Activated CD8-positive, alpha-beta T cell treated with anti-CD3 and anti-CD28 coated beads for 36 hours (primary cell): ENCODE results near the gene DLGAP1. TPM values are rescaled to one million over a fixed set of nuclear protein-coding genes. Genes with fewer than 3 reads are reported as not detected.

Experiments
- ATAC-seq: fragments of 200-7000 bp; cut with Tn5 transposase; one replicate; pipeline ENCODE4 v1.10.0; 2021; ENCODE audit warnings: mild to moderate bottlenecking, moderate library complexity
- CTCF ChIA-PET: fragments of 350-600 bp; sonication (Branson Sonifier 250); formaldehyde crosslinking; loops from one replicate; lab custom pipeline; 2021; ENCODE audit warnings: antibody characterized with exemption; lab: Charles Lee
- POLR2A ChIA-PET: fragments of 350-600 bp; sonication (Branson Sonifier 250); formaldehyde crosslinking; loops from one replicate; lab custom pipeline; 2021; ENCODE audit warnings: antibody characterized with exemption; lab: Charles Lee
- DNase-seq: peaks from one replicate; pipeline ENCODE4 v3.0.0-alpha.2; 2020
- H3K27ac Mint-ChIP-seq: one replicate; pipeline ENCODE4 v1.8.0; 2021; ENCODE audit warnings: mild to moderate bottlenecking, mixed read lengths
- H3K27me3 Mint-ChIP-seq: one replicate; pipeline ENCODE4 v1.8.0; 2021; ENCODE audit warnings: mixed read lengths
- H3K36me3 Mint-ChIP-seq: one replicate; pipeline ENCODE4 v1.8.0; 2021; ENCODE audit warnings: low read depth, mixed read lengths
- H3K4me1 Mint-ChIP-seq: one replicate; pipeline ENCODE4 v1.8.0; 2021; ENCODE audit warnings: low read depth, mixed read lengths
- H3K4me3 Mint-ChIP-seq: one replicate; pipeline ENCODE4 v1.8.0; 2021; ENCODE audit warnings: mild to moderate bottlenecking, moderate library complexity, mixed read lengths
- H3K9me3 Mint-ChIP-seq: one replicate; pipeline ENCODE4 v1.8.0; 2021; ENCODE audit warnings: mixed read lengths
- CTCF ChIP-seq: fragments of 200-600 bp; IDR thresholded peaks from one replicate; pipeline ENCODE4 v1.8.0; 2022; ENCODE audit warnings: antibody characterized with exemption, mild to moderate bottlenecking
- intact Hi-C: fragments of 100-400 bp; cut with micrococcal nuclease; formaldehyde crosslinking; loops from one replicate; pipeline ENCODE4 v1.10.0; 2022
- total RNA-seq, 2 experiments: library from RNA; stranded (reverse); gene quantifications; one replicate each; pipeline ENCODE4 v1.2.3, GENCODE V29; 2021

DLGAP1 gene
- total RNA-seq, 2 experiments from 2014 or later: not detected

- Mint-ChIP-seq H3K36me3 (no peaks in the 10 kb centered on the region), H3K9me3 (peaks cover 3% of the 10 kb centered on the region), H3K27ac (no peak overlapping the region), H3K4me3 (no peak overlapping the region), H3K4me1 (no peaks in the 10 kb centered on the region), H3K27me3 (peaks cover 3% of the 10 kb centered on the region)
- TF ChIP-seq CTCF: no peak
- no peak for DNase-seq
- ChIA-PET POLR2A (no interaction called here), CTCF (no interaction called here)
- intact Hi-C loops: no loop called here
- no peak for ATAC-seq
These were observed 435.1 kb downstream of the DLGAP1 start for GRCh38 chr18:4020026-4020425.

GRCh38 chr18:4017480-4017879, 437.6 kb downstream of the DLGAP1 start:
- Mint-ChIP-seq H3K36me3 (no peaks in the 10 kb centered on the region), H3K27ac (no peak overlapping the region), H3K4me3 (no peak overlapping the region), H3K27me3 (no peaks in the 10 kb centered on the region), H3K4me1 (no peaks in the 10 kb centered on the region), H3K9me3 (peaks cover 2% of the 10 kb centered on the region)
- DNase-seq (peak; percentile 7), ATAC-seq (no peak)
- POLR2A ChIA-PET: no interaction called here
- no peak for TF ChIP-seq CTCF
- intact Hi-C loops: no loop called here
- CTCF ChIA-PET: no interaction called here

GRCh38 chr18:4016391-4017049, 438.6 kb downstream of the DLGAP1 start:
- H3K4me1 Mint-ChIP-seq: no peaks in the 10 kb centered on the region
- H3K27ac Mint-ChIP-seq: no peak overlapping the region
- no peak for TF ChIP-seq CTCF
- ATAC-seq (no peak), DNase-seq (no peak)
- no peaks in the 10 kb centered on the region for H3K27me3 Mint-ChIP-seq
- ChIA-PET CTCF (no interaction called here), POLR2A (no interaction called here)
- no peaks in the 10 kb centered on the region for H3K9me3 Mint-ChIP-seq
- H3K4me3 Mint-ChIP-seq: no peak overlapping the region
- no peaks in the 10 kb centered on the region for H3K36me3 Mint-ChIP-seq
- intact Hi-C loops: no loop called here

GRCh38 chr18:4007846-4008245, 447.3 kb downstream of the DLGAP1 start:
- no peak overlapping the region for H3K4me3 Mint-ChIP-seq
- no peak for DNase-seq
- ChIA-PET POLR2A (no interaction called here), CTCF (interaction anchor here (0.9 kb wide), 1 partner anchor 9 kb away, joined by 3 read pairs; no protein-coding TSS in a partner anchor)
- intact Hi-C loops: no loop called here
- no peak for TF ChIP-seq CTCF
- H3K9me3 Mint-ChIP-seq: no peaks in the 10 kb centered on the region
- peaks cover 19% of the 10 kb centered on the region for H3K27me3 Mint-ChIP-seq
- peaks cover 4% of the 10 kb centered on the region for H3K4me1 Mint-ChIP-seq
- ATAC-seq: no peak
- H3K36me3 Mint-ChIP-seq: no peaks in the 10 kb centered on the region
- H3K27ac Mint-ChIP-seq: no peak overlapping the region

GRCh38 chr18:4004183-4004829, 450.8 kb downstream of the DLGAP1 start:
- POLR2A ChIA-PET: no interaction called here
- Mint-ChIP-seq H3K4me3 (no peak overlapping the region), H3K4me1 (peaks cover 4% of the 10 kb centered on the region), H3K9me3 (no peaks in the 10 kb centered on the region), H3K27me3 (peaks cover 16% of the 10 kb centered on the region), H3K36me3 (no peaks in the 10 kb centered on the region), H3K27ac (no peak overlapping the region)
- DNase-seq: no peak
- CTCF ChIA-PET: interaction anchor here (1.4 kb wide), 1 partner anchor 233 kb away, joined by 5 read pairs; no protein-coding TSS in a partner anchor
- TF ChIP-seq CTCF: no peak
- ATAC-seq: no peak
- intact Hi-C loops: no loop called here
